ENCODE measurements around the gene CTTNBP2.

Gene CTTNBP2

DNA sequence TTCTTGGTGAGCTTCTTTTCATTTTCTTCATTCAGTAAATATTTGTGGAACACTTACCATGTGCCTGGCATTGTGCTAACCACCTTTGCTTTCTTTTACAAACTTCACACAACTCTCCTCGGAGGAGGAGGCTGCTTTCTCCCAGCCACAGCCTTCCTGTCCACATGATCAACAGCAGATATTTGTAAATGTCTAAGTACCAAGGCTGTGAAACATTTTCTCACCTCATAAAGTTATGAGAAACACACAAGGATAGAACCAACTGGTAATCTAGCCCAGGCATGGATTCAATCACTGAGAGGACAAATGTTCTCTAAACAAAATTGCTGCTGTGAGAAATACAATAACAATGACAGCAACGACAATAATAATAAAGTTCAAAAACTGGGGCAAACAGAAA is 3.9 kb downstream of the CTTNBP2 start:
- Histone ChIP-seq H3K4me3 (replicated peaks; ENCODE audit: insufficient read depth, low read length) (no peak overlapping the region), H3K27ac (replicated peaks) (no peak overlapping the region), H3K27me3 (ENCODE audit: insufficient read depth, poor library complexity, severe bottlenecking) (peaks cover 31% of the 10 kb centered on the region)
- DNase-seq (ENCODE audit: low read depth in 1 of 2, low spot score in 1 of 2), result no peak
- no peak for TF ChIP-seq CTCF (IDR thresholded peaks at IDR 0.05; ENCODE audit: insufficient read depth, low read length)
- no peak for TF ChIP-seq SPI1 (IDR thresholded peaks at IDR 0.05; ENCODE audit: borderline replicate concordance, low read depth)
- no peak for TF ChIP-seq POLR2AphosphoS5 (IDR thresholded peaks at IDR 0.05; ENCODE audit: low read depth)
- TF ChIP-seq REST (IDR thresholded peaks at IDR 0.05; ENCODE audit: insufficient replicate concordance, low read depth), result no peak
- TF ChIP-seq GABPA (IDR thresholded peaks at IDR 0.05; ENCODE audit: low read depth), result no peak

DNA sequence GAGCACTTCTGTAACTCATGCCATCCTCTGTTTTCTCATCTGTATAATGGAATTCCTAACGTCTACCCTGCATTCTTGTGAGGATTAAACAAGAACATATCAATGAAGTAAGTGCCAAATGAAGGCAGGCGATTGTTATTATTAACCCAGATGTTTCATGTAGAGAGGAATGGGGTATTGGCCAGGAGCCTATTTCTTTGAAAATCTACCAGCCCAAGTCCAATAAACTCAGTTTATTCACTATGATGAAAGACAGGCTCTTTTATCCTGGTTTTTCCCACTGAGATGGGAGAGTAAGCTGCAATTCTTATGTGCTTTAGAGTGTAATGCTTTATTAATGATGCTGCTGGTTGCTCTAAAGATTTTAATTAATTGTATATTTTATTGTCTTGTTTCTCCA is 9.6 kb downstream of the CTTNBP2 start:
- no peak for DNase-seq (ENCODE audit: low read depth in 1 of 2, low spot score in 1 of 2)
- TF ChIP-seq CTCF (IDR thresholded peaks at IDR 0.05; ENCODE audit: insufficient read depth, low read length) (no peak), REST (IDR thresholded peaks at IDR 0.05; ENCODE audit: insufficient replicate concordance, low read depth) (no peak), POLR2AphosphoS5 (IDR thresholded peaks at IDR 0.05; ENCODE audit: low read depth) (no peak), SPI1 (IDR thresholded peaks at IDR 0.05; ENCODE audit: borderline replicate concordance, low read depth) (no peak), GABPA (IDR thresholded peaks at IDR 0.05; ENCODE audit: low read depth) (no peak)
- Histone ChIP-seq H3K27me3 (ENCODE audit: insufficient read depth, poor library complexity, severe bottlenecking) (peaks cover 3% of the 10 kb centered on the region), H3K4me3 (replicated peaks; ENCODE audit: insufficient read depth, low read length) (no peak overlapping the region), H3K27ac (replicated peaks) (no peak overlapping the region)

- DNase-seq (ENCODE audit: low read depth in 1 of 2, low spot score in 1 of 2), result no peak
- H3K4me3 ChIP-seq (replicated peaks; ENCODE audit: insufficient read depth, low read length), result no peak overlapping the region
- H3K27ac ChIP-seq (replicated peaks), result no peak overlapping the region
- no peaks in the 10 kb centered on the region for H3K27me3 ChIP-seq (ENCODE audit: insufficient read depth, poor library complexity, severe bottlenecking)
- TF ChIP-seq CTCF (IDR thresholded peaks at IDR 0.05; ENCODE audit: insufficient read depth, low read length), result no peak
- TF ChIP-seq SPI1 (IDR thresholded peaks at IDR 0.05; ENCODE audit: borderline replicate concordance, low read depth), result no peak
- no peak for TF ChIP-seq REST (IDR thresholded peaks at IDR 0.05; ENCODE audit: insufficient replicate concordance, low read depth)
- TF ChIP-seq GABPA (IDR thresholded peaks at IDR 0.05; ENCODE audit: low read depth), result no peak
- TF ChIP-seq POLR2AphosphoS5 (IDR thresholded peaks at IDR 0.05; ENCODE audit: low read depth), result no peak
Measured at GRCh38 chr7:117862378-117862777, 10.9 kb downstream of the CTTNBP2 start.
